MCF 10A (cell line): ENCODE measurements around the gene MAML2. TPM values are rescaled to one million over a fixed set of nuclear protein-coding genes. Genes with fewer than 3 reads are reported as not detected.

Source experiments
- BruUV-seq: library from RNA; stranded (reverse); fragments of 400-500 nt; replicated peaks from 2 replicates; lab custom pipeline; 2021; lab: Mats Ljungman, UMichigan
- CTCF ChIA-PET: fragments of 300-600 bp; sonication (Branson Sonifier 250); formaldehyde crosslinking; extraction: SDS; loops from one replicate; lab custom pipeline; 2021; ENCODE audit warnings: antibody characterized with exemption, inconsistent platforms; lab: Yijun Ruan, JAX
- POLR2A ChIA-PET: fragments of 300-600, 350-650 bp; sonication (Branson Sonifier 250); formaldehyde crosslinking; extraction: SDS; loops from one replicate; lab custom pipeline; 2020; ENCODE audit warnings: antibody characterized with exemption, inconsistent platforms; lab: Yijun Ruan, JAX
- DNase-seq: peaks from one replicate; pipeline ENCODE4 v3.0.0-alpha.2; 2018; ENCODE audit not compliant: unreplicated experiment
- H3K27ac Mint-ChIP-seq: one replicate; pipeline ENCODE4 v1.8.0; 2022; ENCODE audit warnings: mild to moderate bottlenecking, low read depth, mixed read lengths; ENCODE audit not compliant: unreplicated experiment
- H3K27me3 Mint-ChIP-seq: one replicate; pipeline ENCODE4 v1.8.0; 2022; ENCODE audit warnings: mixed read lengths; ENCODE audit not compliant: insufficient read depth, unreplicated experiment
- H3K36me3 Mint-ChIP-seq: one replicate; pipeline ENCODE4 v1.8.0; 2022; ENCODE audit warnings: mild to moderate bottlenecking, moderate library complexity, mixed read lengths; ENCODE audit not compliant: insufficient read depth, unreplicated experiment
- H3K4me1 Mint-ChIP-seq: one replicate; pipeline ENCODE4 v1.8.0; 2022; ENCODE audit warnings: mixed read lengths; ENCODE audit not compliant: insufficient read depth, unreplicated experiment
- H3K4me3 Mint-ChIP-seq: one replicate; pipeline ENCODE4 v1.8.0; 2022; ENCODE audit warnings: mild to moderate bottlenecking, moderate library complexity, mixed read lengths; ENCODE audit not compliant: unreplicated experiment
- H3K9me3 Mint-ChIP-seq: one replicate; pipeline ENCODE4 v1.8.0; 2022; ENCODE audit warnings: mixed read lengths; ENCODE audit not compliant: unreplicated experiment
- intact Hi-C: fragments of 100-400 bp; cut with micrococcal nuclease; formaldehyde crosslinking; loops from 2 replicates; pipeline ENCODE4 v1.14.1; 2022
- total RNA-seq: library from RNA; stranded (reverse); gene quantifications from 2 replicates; pipeline ENCODE4 v1.2.3, GENCODE V29; 2022
- TF ChIP-seq, protein P1 (sequence below): fragments of 200-600 bp; IDR thresholded peaks from one replicate; pipeline ENCODE4 v1.8.0; 2022; ENCODE audit warnings: antibody characterized with exemption, mild to moderate bottlenecking; ENCODE audit not compliant: unreplicated experiment

Gene MAML2
- total RNA-seq, 1 experiment from 2014 or later, result 8.6 TPM

DNA sequence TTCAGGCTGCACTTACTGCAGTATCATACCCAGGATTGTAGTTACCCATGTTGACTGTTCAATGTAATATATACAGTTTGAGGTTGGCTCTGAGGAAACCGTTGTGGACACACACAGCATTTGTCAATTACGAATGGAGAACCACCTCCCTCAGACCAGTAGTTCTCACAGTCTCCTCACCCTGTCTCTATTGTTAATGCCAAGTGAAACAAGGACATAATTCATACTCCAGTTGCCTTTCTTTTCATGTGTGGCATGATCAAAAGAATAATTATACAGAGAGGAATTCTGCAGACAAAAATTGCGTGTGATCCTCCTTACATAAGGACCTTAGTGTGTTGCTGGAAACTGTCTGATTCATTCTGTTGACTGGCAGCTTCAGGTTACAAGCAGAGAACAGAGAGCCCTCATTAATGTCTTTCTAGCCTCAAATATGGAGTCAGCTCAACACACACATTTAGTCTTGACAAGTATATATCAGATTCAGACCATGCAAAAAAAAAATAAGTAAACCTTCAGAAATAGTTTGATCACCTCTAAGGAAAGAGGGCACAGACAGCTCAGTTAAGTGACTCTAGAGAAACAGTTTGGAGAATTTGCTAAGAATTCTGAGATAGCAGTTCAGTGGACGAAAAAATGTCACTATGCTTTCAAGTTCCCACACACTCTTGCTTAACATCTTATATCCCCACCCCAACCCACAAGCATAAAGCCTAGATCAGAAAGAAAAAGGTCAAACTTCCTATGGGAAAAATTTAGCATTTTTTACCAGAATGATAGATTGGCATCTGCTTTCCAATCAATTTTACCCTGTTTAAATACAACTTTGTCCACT lies 96.1 kb downstream of the MAML2 start:
- Mint-ChIP-seq H3K4me1 (peaks cover 32% of the 10 kb centered on the region), H3K36me3 (peaks cover 21% of the 10 kb centered on the region), H3K9me3 (peaks cover 16% of the 10 kb centered on the region), H3K27ac (peak overlapping the region; percentile 75), H3K4me3 (peak overlapping the region; percentile 29), H3K27me3 (no peaks in the 10 kb centered on the region)
- TF ChIP-seq, protein P1, sequence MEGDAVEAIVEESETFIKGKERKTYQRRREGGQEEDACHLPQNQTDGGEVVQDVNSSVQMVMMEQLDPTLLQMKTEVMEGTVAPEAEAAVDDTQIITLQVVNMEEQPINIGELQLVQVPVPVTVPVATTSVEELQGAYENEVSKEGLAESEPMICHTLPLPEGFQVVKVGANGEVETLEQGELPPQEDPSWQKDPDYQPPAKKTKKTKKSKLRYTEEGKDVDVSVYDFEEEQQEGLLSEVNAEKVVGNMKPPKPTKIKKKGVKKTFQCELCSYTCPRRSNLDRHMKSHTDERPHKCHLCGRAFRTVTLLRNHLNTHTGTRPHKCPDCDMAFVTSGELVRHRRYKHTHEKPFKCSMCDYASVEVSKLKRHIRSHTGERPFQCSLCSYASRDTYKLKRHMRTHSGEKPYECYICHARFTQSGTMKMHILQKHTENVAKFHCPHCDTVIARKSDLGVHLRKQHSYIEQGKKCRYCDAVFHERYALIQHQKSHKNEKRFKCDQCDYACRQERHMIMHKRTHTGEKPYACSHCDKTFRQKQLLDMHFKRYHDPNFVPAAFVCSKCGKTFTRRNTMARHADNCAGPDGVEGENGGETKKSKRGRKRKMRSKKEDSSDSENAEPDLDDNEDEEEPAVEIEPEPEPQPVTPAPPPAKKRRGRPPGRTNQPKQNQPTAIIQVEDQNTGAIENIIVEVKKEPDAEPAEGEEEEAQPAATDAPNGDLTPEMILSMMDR, result no peak
- ChIA-PET POLR2A (interaction anchor here (0.5 to 1.2 kb wide), 10 partner anchors 10 to 192 kb away, joined by 3 to 7 read pairs (median 3); partner anchors contain the start of genes JRKL and MAML2), CTCF (interaction anchor here (1.1 kb wide), 1 partner anchor 95 kb away, joined by 3 read pairs; no protein-coding TSS in a partner anchor)
- intact Hi-C loops, result no loop called here
- peak; percentile 71 for DNase-seq
- BruUV-seq, result no TSS peak

DNA sequence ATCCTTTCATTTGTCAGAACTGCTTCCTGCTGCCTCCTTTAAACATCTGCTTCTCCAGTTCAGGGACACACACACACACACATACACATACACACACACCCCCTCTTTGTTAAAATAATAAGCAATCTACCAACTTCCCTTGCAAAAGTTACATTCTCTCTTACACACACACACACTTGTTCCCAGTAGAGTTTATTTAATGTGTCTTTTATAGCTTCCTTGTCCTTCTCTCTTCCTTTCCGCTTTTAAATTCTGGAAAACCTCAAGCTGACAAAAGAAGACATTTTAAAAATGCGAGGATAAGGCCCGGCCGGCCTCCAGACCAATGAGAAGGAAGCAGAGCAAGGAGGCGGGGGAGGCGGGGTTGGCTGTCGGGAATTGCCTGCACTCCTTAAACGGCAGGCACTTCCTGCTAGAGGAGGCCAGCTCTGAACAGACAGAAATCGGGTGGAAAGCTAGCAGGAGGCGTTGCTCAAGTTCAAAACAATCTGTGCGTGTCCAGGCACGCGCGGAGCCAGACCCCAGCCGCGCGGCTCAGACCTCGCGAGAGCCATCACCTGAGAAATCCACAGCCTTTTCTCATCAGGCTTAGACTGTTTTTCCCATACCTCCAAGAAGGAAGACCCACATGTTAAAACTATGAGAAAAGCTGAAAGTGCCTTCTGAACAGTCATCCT lies 99.9 kb downstream of the MAML2 start:
- peaks cover 32% of the 10 kb centered on the region for H3K4me1 Mint-ChIP-seq
- H3K27me3 Mint-ChIP-seq, result no peaks in the 10 kb centered on the region
- BruUV-seq, result no TSS peak
- peaks cover 12% of the 10 kb centered on the region for H3K36me3 Mint-ChIP-seq
- H3K27ac Mint-ChIP-seq, result peak overlapping the region; percentile 83
- intact Hi-C loops, result loop anchor here (1.0 to 2.0 kb wide), 4 partner anchors 64 to 406 kb away; partner anchors contain the start of gene MAML2
- DNase-seq, result peak; percentile 97
- ChIA-PET POLR2A (interaction anchor here (0.6 to 10.8 kb wide), 30 partner anchors 12 to 414 kb away, joined by 3 to 169 read pairs (median 5); partner anchors contain the start of genes CCDC82, JRKL and MAML2), CTCF (interaction anchor here (0.6 to 5.7 kb wide), 13 partner anchors 12 to 846 kb away, joined by 3 to 86 read pairs (median 4); partner anchors contain the start of gene MAML2)
- H3K9me3 Mint-ChIP-seq, result peaks cover 7% of the 10 kb centered on the region
- peak overlapping the region; percentile 72 for H3K4me3 Mint-ChIP-seq
- TF ChIP-seq, protein P1, result no peak

DNA sequence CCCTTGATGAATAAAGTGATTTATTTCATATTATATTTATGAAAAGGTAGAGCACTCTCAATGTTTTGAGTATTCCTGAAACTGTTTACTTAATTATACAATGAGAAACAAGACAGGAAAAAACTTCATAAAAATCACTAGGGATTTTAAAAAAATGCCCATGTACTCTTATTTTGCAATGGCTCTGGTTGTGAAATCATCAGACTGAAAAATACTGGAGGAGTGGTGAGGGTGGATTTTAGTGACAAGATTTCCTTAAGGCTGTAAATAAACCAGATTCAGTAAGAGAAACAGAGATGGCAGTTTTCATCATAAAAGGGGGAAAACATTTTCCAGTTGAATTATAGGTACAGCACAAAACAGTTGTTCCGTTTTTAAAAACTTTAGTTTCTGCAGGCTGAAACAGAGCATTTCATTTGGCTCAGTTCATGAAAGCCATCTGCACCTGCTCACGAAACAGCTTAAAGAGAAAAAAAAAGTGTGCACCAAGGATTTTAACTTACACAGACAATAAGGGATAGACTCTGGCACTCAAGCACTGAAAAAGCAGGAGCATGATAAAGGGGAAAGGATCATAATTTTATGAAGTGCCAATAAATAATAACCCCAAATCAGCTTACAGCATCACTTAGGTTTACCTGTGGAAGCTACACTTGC lies 100.7 kb downstream of the MAML2 start:
- H3K4me1 Mint-ChIP-seq, result peaks cover 27% of the 10 kb centered on the region
- BruUV-seq, result no TSS peak
- TF ChIP-seq, protein P1, result no peak
- H3K9me3 Mint-ChIP-seq, result peaks cover 7% of the 10 kb centered on the region
- H3K27me3 Mint-ChIP-seq, result no peaks in the 10 kb centered on the region
- intact Hi-C loops, result loop anchor here (1.0 to 2.0 kb wide), 3 partner anchors 101 to 406 kb away; partner anchors contain the start of gene MAML2
- CTCF ChIA-PET, result interaction anchor here (0.7 to 5.7 kb wide), 8 partner anchors 17 to 407 kb away, joined by 3 to 86 read pairs (median 5); partner anchors contain the start of gene MAML2
- POLR2A ChIA-PET, result interaction anchor here (0.6 to 10.8 kb wide), 29 partner anchors 12 to 327 kb away, joined by 3 to 169 read pairs (median 5); partner anchors contain the start of genes CCDC82, JRKL and MAML2
- peak overlapping the region; percentile 72 for H3K4me3 Mint-ChIP-seq
- peaks cover 12% of the 10 kb centered on the region for H3K36me3 Mint-ChIP-seq
- H3K27ac Mint-ChIP-seq, result peak overlapping the region; percentile 83
- peak; percentile 72 for DNase-seq
